DND-41 (cell line): ENCODE measurements around the gene RPUSD4.

ENCODE experiments used
- CTCF ChIP-seq: IDR thresholded peaks from 2 replicates; pipeline ENCODE4 v1.5.1; 2012; ENCODE audit warnings: borderline replicate concordance, low read length, moderate library complexity, mild to moderate bottlenecking; ENCODE audit not compliant: poor library complexity, severe bottlenecking; ENCODE audit errors: extremely low read depth
- EZH2 ChIP-seq: IDR thresholded peaks from 3 replicates; pipeline ENCODE4 v1.6.1; 2012; ENCODE audit warnings: borderline replicate concordance, low read depth, mild to moderate bottlenecking, moderate library complexity, low read length, inconsistent platforms; ENCODE audit not compliant: severe bottlenecking

GRCh38 chr11:126224647-126225294 lies 13.3 kb upstream of the RPUSD4 start:
- no peak for TF ChIP-seq CTCF
- no peak for TF ChIP-seq EZH2
